RWPE1 (cell line): Measurements from ENCODE around the gene CCDC192.

Source experiments
- CTCF ChIA-PET: fragments of 350-600 bp; sonication (Branson Sonifier 250); formaldehyde crosslinking; extraction: SDS; loops from one replicate; lab custom pipeline; 2021; lab: Yijun Ruan, JAX
- POLR2A ChIA-PET: fragments of 400-600 bp; formaldehyde crosslinking; extraction: SDS; loops from one replicate; lab custom pipeline; 2020; ENCODE audit warnings: antibody characterized with exemption; ENCODE audit not compliant: low non-redundant PET; lab: Yijun Ruan, JAX
- DNase-seq: peaks from one replicate; pipeline ENCODE4 v3.0.0; 2012; ENCODE audit warnings: low spot score
- H3K27ac ChIP-seq: fragments of 450-650 bp; 2 replicates; pipeline ENCODE4 v1.5.1; 2017
- CTCF ChIP-seq: fragments of 450-650 bp; conservative IDR thresholded peaks from 2 replicates; pipeline ENCODE4 v1.5.1; 2017; ENCODE audit warnings: low read depth, mild to moderate bottlenecking

Gene CCDC192

GRCh38 chr5:127935398-127935797 is 232.2 kb downstream of the CCDC192 start:
- TF ChIP-seq CTCF: no peak
- H3K27ac ChIP-seq: no peak overlapping the region
- POLR2A ChIA-PET: no interaction called here
- CTCF ChIA-PET: no interaction called here
- DNase-seq: no peak

GRCh38 chr5:127936439-127936972 is 233.3 kb downstream of the CCDC192 start:
- H3K27ac ChIP-seq: no peak overlapping the region
- ChIA-PET CTCF (no interaction called here), POLR2A (no interaction called here)
- TF ChIP-seq CTCF: no peak
- no peak for DNase-seq

- ChIA-PET CTCF (interaction anchor here (0.6 to 1.4 kb wide), 5 partner anchors 29 to 1829 kb away, joined by 3 to 5 read pairs (median 4); no protein-coding TSS in a partner anchor), POLR2A (no interaction called here)
- TF ChIP-seq CTCF: no peak
Measured at GRCh38 chr5:127938746-127939145, 235.6 kb downstream of the CCDC192 start.

GRCh38 chr5:127940854-127941253 is 237.7 kb downstream of the CCDC192 start:
- ChIA-PET POLR2A (no interaction called here), CTCF (interaction anchor here (0.6 to 0.7 kb wide), 2 partner anchors 139 to 148 kb away, joined by 3 to 7 read pairs; no protein-coding TSS in a partner anchor)
- H3K27ac ChIP-seq: no peak overlapping the region
- no peak for DNase-seq
- no peak for TF ChIP-seq CTCF

More at GRCh38 chr5:127938746-127939145, 235.6 kb downstream of the CCDC192 start:
- no peak for DNase-seq
- H3K27ac ChIP-seq: no peak overlapping the region

- no peak overlapping the region for H3K27ac ChIP-seq
- CTCF ChIA-PET: interaction anchor here (0.6 kb wide), 2 partner anchors 148 to 296 kb away, joined by 3 to 7 read pairs; no protein-coding TSS in a partner anchor
- no peak for DNase-seq
- no peak for TF ChIP-seq CTCF
- POLR2A ChIA-PET: no interaction called here
Measured at GRCh38 chr5:127941646-127942045, 238.5 kb downstream of the CCDC192 start.

GRCh38 chr5:127942246-127943060 is 239.3 kb downstream of the CCDC192 start:
- ChIA-PET CTCF (interaction anchor here (0.6 kb wide), 1 partner anchor 297 kb away, joined by 3 read pairs; no protein-coding TSS in a partner anchor), POLR2A (no interaction called here)
- DNase-seq: no peak
- TF ChIP-seq CTCF: no peak
- H3K27ac ChIP-seq: no peak overlapping the region
